Measurements from ENCODE around the gene C21orf91. TPM values are rescaled to one million over a fixed set of nuclear protein-coding genes. Genes with fewer than 3 reads are reported as not detected.

C21orf91 gene
- total RNA-seq, 4 donors from 2014 or later, result 6.0 to 12.9 (median 7.7) TPM

DNA sequence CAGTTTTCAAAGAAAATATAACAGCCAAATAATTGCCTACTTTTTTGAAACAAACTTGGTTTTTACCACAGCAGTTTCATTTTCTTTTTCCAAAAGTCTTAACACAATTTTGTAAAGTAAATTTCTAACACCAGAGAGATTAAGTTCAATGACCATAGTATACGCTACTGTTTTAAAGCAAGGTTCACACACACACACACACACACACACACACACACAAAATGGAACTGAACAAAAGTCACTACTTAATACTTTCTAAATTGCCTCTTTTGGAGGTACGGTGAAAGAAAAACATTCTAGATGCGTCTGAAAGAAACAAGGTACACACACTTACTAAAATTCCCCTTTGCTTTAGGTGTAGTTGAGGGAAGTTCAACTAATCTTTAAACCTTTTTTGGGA, 30.1 kb downstream of the C21orf91 start:
- TF ChIP-seq, protein P1, sequence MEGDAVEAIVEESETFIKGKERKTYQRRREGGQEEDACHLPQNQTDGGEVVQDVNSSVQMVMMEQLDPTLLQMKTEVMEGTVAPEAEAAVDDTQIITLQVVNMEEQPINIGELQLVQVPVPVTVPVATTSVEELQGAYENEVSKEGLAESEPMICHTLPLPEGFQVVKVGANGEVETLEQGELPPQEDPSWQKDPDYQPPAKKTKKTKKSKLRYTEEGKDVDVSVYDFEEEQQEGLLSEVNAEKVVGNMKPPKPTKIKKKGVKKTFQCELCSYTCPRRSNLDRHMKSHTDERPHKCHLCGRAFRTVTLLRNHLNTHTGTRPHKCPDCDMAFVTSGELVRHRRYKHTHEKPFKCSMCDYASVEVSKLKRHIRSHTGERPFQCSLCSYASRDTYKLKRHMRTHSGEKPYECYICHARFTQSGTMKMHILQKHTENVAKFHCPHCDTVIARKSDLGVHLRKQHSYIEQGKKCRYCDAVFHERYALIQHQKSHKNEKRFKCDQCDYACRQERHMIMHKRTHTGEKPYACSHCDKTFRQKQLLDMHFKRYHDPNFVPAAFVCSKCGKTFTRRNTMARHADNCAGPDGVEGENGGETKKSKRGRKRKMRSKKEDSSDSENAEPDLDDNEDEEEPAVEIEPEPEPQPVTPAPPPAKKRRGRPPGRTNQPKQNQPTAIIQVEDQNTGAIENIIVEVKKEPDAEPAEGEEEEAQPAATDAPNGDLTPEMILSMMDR (IDR thresholded peaks at IDR 0.05; ENCODE audit: low read depth), result no peak

DNA sequence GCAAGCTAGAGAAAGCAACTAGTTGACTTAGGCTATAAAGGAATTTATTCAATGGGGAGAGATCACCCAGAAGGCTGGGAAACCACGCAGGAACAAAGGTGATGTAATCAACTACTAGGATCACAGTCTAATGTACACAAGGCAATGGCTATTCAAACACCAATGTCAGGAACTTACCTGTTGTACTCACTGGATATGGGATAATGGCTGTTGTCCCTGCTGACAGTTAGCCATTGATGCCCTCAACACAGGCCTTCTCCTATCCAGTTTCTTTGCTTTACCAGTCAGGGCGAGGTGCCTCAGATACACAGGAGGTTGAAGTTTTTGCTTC, 32.3 kb downstream of the C21orf91 start:
- TF ChIP-seq, protein P1 (IDR thresholded peaks at IDR 0.05; ENCODE audit: low read depth), result no peak

DNA sequence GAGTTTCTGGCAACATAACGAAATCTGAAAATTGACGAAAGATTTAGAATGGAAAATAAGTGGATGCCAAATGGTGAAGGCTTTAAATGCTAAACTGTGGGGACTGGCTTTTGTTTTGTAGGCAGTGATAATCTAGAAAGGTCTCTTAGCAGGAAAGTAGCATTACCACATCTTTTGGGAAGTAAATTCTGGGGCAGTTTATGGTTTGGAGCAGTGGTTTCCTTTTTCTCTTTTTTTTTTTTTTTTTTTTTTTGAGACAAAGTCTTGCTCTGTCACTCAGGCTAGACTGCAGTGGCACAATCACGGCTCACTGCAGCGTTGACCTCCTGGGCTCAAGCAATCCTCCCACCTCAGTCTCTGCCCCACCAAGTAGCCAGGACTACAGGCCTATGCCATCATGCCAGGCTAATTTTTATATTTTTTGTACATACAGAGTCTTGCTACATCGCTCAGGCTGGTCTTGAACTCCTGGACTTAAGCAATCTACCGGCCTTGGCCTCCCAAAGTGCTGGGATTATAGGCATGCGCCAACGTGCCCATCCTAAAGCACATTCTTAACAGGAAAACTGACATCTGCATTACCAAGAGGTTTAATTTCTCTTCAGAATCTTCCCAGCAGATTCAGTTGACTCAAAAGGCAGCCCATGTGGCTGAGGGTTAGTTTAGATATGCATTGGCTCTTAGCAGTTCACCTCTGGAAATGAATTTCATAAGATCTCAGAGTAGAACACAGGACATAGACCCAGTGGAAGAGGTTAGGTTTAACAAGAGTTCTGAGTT, 32.9 kb downstream of the C21orf91 start:
- TF ChIP-seq, protein P1 (IDR thresholded peaks at IDR 0.05; ENCODE audit: low read depth), result no peak

DNA sequence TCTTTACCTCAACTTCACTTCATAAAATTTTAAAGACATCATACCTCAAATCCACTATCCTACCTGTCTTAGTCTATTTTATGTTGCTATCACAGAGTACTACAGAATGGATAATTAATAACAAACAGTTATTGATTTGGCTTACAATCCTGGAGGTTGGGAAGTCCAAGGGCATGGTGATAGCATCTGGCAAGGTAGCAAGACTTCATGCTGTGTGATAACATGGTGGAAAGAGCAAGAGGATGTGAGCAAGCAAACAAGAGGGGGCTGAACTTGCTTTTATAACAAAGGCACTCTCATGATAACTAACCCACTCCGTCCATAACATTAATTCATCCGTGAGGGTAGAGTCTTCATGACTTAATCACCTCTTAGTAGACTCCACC, 33.8 kb downstream of the C21orf91 start:
- TF ChIP-seq, protein P1 (IDR thresholded peaks at IDR 0.05; ENCODE audit: low read depth), result no peak

DNA sequence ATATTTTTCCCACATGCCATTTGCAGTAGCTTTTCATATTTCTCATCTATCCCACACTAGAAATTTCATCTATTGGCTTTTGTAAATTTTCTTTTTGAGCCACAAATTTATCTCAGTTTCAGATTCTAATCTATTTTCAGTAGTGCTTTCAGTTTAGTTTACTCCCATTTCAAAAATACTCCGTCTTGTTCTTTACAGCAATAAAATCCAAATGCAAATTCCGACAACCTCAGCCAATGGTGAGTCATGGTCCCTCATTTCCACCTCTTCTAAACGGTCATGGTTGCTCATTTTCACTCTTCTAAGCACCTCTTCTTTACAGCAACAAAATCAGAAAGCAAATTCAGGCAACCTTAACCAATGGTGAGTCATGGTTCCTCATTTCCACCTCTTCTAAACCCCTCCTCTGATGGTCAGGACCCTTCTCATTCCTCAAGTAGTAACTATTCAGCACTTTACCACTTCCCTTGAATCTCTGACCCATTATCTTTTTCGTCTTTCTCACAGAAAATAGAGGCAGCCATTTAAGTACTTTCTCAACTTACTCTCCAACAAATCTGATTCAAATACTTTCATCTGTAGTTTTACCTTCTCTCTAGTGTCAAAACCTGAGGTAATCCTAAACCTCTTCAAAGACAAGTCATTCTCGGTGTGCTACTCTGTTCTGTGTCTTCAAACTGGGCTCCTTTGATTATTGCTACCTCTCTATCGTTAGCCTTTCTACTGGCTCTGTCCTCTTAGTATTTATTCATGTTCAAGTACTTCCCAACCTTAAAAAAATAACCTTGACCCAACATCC, 34.4 kb downstream of the C21orf91 start:
- TF ChIP-seq, protein P1 (IDR thresholded peaks at IDR 0.05; ENCODE audit: low read depth), result no peak

DNA sequence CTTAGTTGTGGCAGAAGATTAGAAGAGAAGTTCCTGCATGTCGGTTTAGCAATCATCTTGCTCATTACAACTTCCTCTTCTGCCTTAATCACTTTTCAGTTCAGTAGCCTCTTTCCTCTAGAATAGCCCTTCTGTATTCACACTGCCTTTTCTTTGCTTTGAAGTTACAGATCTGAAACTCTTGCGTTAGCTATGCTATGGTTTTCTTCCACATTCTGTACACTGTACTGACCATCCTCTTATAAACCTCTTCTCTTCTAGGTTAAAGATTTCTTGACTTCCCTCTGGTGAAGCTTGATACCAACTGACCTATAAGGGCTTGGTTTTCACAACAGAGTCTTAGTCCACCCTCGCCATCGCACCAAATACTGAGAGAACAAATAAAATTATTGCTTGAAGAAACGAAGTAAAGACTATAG, 35.0 kb downstream of the C21orf91 start:
- TF ChIP-seq, protein P1 (IDR thresholded peaks at IDR 0.05; ENCODE audit: low read depth), result no peak

DNA sequence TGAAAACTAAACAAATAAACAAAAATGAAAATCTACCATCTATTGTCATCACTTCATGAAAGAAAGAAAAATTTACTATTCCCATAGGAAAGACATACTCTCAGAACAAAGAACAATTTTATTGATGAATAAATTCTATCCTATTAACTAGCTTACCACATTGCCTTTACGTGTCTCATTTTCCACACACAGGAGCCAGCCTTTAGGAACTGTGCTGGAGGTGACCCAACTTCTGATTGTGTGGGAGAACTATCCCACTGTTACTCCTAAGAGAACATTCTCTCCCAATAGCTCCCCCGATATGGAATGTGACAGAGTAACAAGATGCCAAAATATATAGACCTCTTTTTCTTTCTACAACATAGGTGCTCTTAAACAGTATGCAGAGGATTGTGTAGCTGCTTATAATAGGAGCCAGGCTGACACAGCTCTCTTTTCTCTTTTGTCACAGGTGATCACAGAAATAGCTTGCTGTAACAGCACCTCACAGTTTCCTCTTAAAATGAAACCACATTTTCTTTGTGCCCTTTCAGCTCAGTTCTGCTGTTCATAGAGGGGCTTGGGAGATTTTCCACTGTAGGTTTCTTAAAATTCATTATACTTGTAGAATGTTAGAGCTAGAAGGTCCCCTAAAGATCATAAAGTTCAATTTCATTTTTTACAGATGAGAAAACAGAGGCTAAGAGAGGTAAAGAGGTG, 35.5 kb downstream of the C21orf91 start:
- TF ChIP-seq, protein P1 (IDR thresholded peaks at IDR 0.05; ENCODE audit: low read depth), result no peak
